HCT116 (cell line): ENCODE data around the gene SNRPA1. TPM values are rescaled to one million over a fixed set of nuclear protein-coding genes. Genes with fewer than 3 reads are reported as not detected.

Source experiments
- ATAC-seq: fragments of 200-7000 bp; cut with Tn5 transposase; 2 replicates; pipeline ENCODE4 v1.9.1; 2020; ENCODE audit warnings: mild to moderate bottlenecking, moderate library complexity
- BruUV-seq: library from RNA; stranded (reverse); fragments of 400-500 nt; replicated peaks from 2 replicates; lab custom pipeline; 2021; lab: Mats Ljungman, UMichigan
- CTCF ChIA-PET: fragments of 300-600 bp; sonication (Branson Sonifier 250); formaldehyde crosslinking; loops from one replicate; lab custom pipeline; 2021; ENCODE audit warnings: antibody characterized with exemption; lab: Charles Lee
- POLR2A ChIA-PET: fragments of 300-600, 350-600 bp; sonication (Branson Sonifier 250); formaldehyde crosslinking; loops from one replicate; lab custom pipeline; 2021; ENCODE audit warnings: antibody characterized with exemption; lab: Charles Lee
- RAD21 ChIA-PET, 2 experiments: fragments of 300-600 bp; sonication (Branson Sonifier 250); formaldehyde crosslinking; loops; one replicate each; lab custom pipeline; 2023; ENCODE audit warnings: low total read pairs in 2 of 2; ENCODE audit not compliant: uncharacterized antibody in 2 of 2, unreplicated experiment in 2 of 2, low non-redundant PET in 1 of 2; lab: Charles Lee
- DNase-seq: peaks from one replicate; pipeline ENCODE4 v3.0.0-alpha.2; 2010; ENCODE audit warnings: low read depth, low spot score
- H2AFZ ChIP-seq: fragments of 200-600 bp; shearing (Covaris generic), sonication (generic); 2 replicates; pipeline ENCODE4 v1.6.1; 2017; ENCODE audit warnings: low read depth, mixed run types, mixed read lengths, antibody characterized with exemption, low read length; ENCODE audit not compliant: poor library complexity, severe bottlenecking
- H3K27ac ChIP-seq: 2 replicates; pipeline ENCODE4 v1.5.1; 2012; ENCODE audit warnings: low read depth, low read length
- H3K27me3 ChIP-seq: fragments of 200-600 bp; sonication (generic); 2 replicates; pipeline ENCODE4 v1.6.1; 2016; ENCODE audit warnings: mixed run types, low read length, mixed read lengths; ENCODE audit not compliant: insufficient read depth
- H3K36me3 ChIP-seq, 2 experiments: fragments of 200-500 bp in 1 of 2; fragments of 200-600 bp in 1 of 2; sonication (Bioruptor generic) in 1 of 2; sonication (generic) in 1 of 2; 2 replicates each; pipeline versions ENCODE4 v1.5.1 to v1.6.1; 2014 to 2016; ENCODE audit warnings: low read length in 2 of 2, inconsistent platforms in 1 of 2, mixed read lengths in 1 of 2, mixed run types in 1 of 2; ENCODE audit not compliant: insufficient read depth in 2 of 2, control insufficient read depth in 1 of 2
- H3K4me1 ChIP-seq, 2 experiments: fragments of 200-600 bp in 1 of 2; sonication (generic) in 1 of 2; 2 replicates each; pipeline versions ENCODE4 v1.5.1 to v1.6.1; 2012 to 2017; ENCODE audit warnings: low read length in 2 of 2, inconsistent platforms in 1 of 2, mild to moderate bottlenecking in 1 of 2, mixed read lengths in 1 of 2, mixed run types in 1 of 2, moderate library complexity in 1 of 2; ENCODE audit not compliant: insufficient read depth in 2 of 2, control insufficient read depth in 1 of 2
- H3K4me2 ChIP-seq: fragments of 200-600 bp; sonication (generic); 2 replicates; pipeline ENCODE4 v1.6.1; 2017; ENCODE audit warnings: mixed run types, low read length, mixed read lengths
- H3K4me3 ChIP-seq, 2 experiments: fragments of 200-600 bp in 1 of 2; sonication (generic) in 1 of 2; replicated peaks in 1 of 2; 2 replicates each; pipeline ENCODE4 v1.5.1; 2011 to 2016; ENCODE audit warnings: low read length in 2 of 2, control low read depth in 1 of 2, low read depth in 1 of 2, mild to moderate bottlenecking in 1 of 2, mixed read lengths in 1 of 2, mixed run types in 1 of 2
- H3K79me2 ChIP-seq: fragments of 200-600 bp; sonication (generic); 2 replicates; pipeline ENCODE4 v1.6.1; 2017; ENCODE audit warnings: mild to moderate bottlenecking, mixed run types, low read length, moderate library complexity, mixed read lengths; ENCODE audit not compliant: insufficient read depth
- H3K9ac ChIP-seq: fragments of 200-600 bp; sonication (generic); 2 replicates; pipeline ENCODE4 v1.6.1; 2016; ENCODE audit warnings: low read length, mixed read lengths
- H3K9me2 ChIP-seq: fragments of 200-600 bp; sonication (generic), shearing (Covaris generic); 2 replicates; pipeline ENCODE4 v1.6.1; 2017; ENCODE audit warnings: mixed run types, mild to moderate bottlenecking, moderate library complexity; ENCODE audit not compliant: insufficient read depth
- H3K9me3 ChIP-seq, 2 experiments: fragments of 200-500 bp in 1 of 2; fragments of 200-600 bp in 1 of 2; sonication (Bioruptor generic) in 1 of 2; sonication (generic) in 1 of 2; 2 replicates each; pipeline ENCODE4 v1.6.1; 2014 to 2017; ENCODE audit warnings: low read length in 2 of 2, mixed read lengths in 2 of 2, inconsistent platforms in 1 of 2, low read depth in 1 of 2, mild to moderate bottlenecking in 1 of 2, mixed run types in 1 of 2, moderate library complexity in 1 of 2; ENCODE audit not compliant: control insufficient read depth in 1 of 2, insufficient read depth in 1 of 2
- H4K20me1 ChIP-seq: fragments of 200-600 bp; sonication (generic), shearing (Covaris generic); 2 replicates; pipeline ENCODE4 v1.6.1; 2017; ENCODE audit warnings: mixed run types, mild to moderate bottlenecking, moderate library complexity; ENCODE audit not compliant: insufficient read depth
- ATF3 ChIP-seq: IDR thresholded peaks from 2 replicates; pipeline ENCODE4 v1.6.1; 2012
- CBX3 ChIP-seq: IDR thresholded peaks from 2 replicates; pipeline ENCODE4 v1.6.1; 2012; ENCODE audit warnings: low read depth
- CEBPB ChIP-seq: IDR thresholded peaks from 2 replicates; pipeline ENCODE4 v1.6.1; 2012; ENCODE audit warnings: low read depth
- CTCF ChIP-seq, 3 experiments: fragments of 200-600 bp in 1 of 3; sonication (generic) in 1 of 3; IDR thresholded peaks in 2 of 3; conservative IDR thresholded peaks in 1 of 3; 2 replicates each; pipeline ENCODE4 v1.5.1; 2012 to 2017; ENCODE audit warnings: low read depth in 2 of 3, low read length in 2 of 3, antibody characterized with exemption in 1 of 3, borderline replicate concordance in 1 of 3, control low read depth in 1 of 3, mild to moderate bottlenecking in 1 of 3, mixed read lengths in 1 of 3, mixed run types in 1 of 3, moderate library complexity in 1 of 3; ENCODE audit not compliant: insufficient read depth in 1 of 3
- EGR1 ChIP-seq: IDR thresholded peaks from 2 replicates; pipeline ENCODE4 v1.6.1; 2012; ENCODE audit warnings: low read depth
- ELF1 ChIP-seq: IDR thresholded peaks from 2 replicates; pipeline ENCODE4 v1.6.1; 2012; ENCODE audit warnings: low read depth, borderline replicate concordance
- EZH2 ChIP-seq: fragments of 200-600 bp; sonication (generic); IDR thresholded peaks from 2 replicates; pipeline ENCODE4 v1.6.1; 2017; ENCODE audit warnings: antibody characterized with exemption, mixed run types
- EZH2phosphoT487 ChIP-seq: fragments of 200-600 bp; IDR thresholded peaks from 2 replicates; pipeline ENCODE4 v1.6.1; 2018; ENCODE audit warnings: antibody characterized with exemption, borderline replicate concordance
- JUND ChIP-seq: IDR thresholded peaks from 2 replicates; pipeline ENCODE4 v1.6.1; 2012
- MAX ChIP-seq: IDR thresholded peaks from 2 replicates; pipeline ENCODE4 v1.6.1; 2012
- POLR2A ChIP-seq: IDR thresholded peaks from 2 replicates; pipeline ENCODE4 v1.7.0; 2011; ENCODE audit warnings: borderline replicate concordance; ENCODE audit not compliant: insufficient read depth, insufficient read length; ENCODE audit errors: extremely low read depth
- POLR2AphosphoS5 ChIP-seq: IDR thresholded peaks from 2 replicates; pipeline ENCODE4 v1.6.1; 2011; ENCODE audit warnings: mild to moderate bottlenecking, low read depth, low read length, moderate library complexity
- RAD21 ChIP-seq: IDR thresholded peaks from 2 replicates; pipeline ENCODE4 v1.6.1; 2012; ENCODE audit warnings: low read depth, mild to moderate bottlenecking
- REST ChIP-seq: IDR thresholded peaks from 2 replicates; pipeline ENCODE4 v1.6.1; 2012; ENCODE audit warnings: low read depth
- SIN3A ChIP-seq: IDR thresholded peaks from 2 replicates; pipeline ENCODE4 v1.6.1; 2012; ENCODE audit warnings: low read depth
- SP1 ChIP-seq: IDR thresholded peaks from 2 replicates; pipeline ENCODE4 v1.6.1; 2012; ENCODE audit warnings: low read depth
- SRF ChIP-seq: IDR thresholded peaks from 2 replicates; pipeline ENCODE4 v1.6.1; 2012; ENCODE audit warnings: low read depth
- TCF7L2 ChIP-seq: IDR thresholded peaks from 2 replicates; pipeline ENCODE4 v1.7.0; 2011; ENCODE audit warnings: borderline replicate concordance, inconsistent platforms; ENCODE audit not compliant: insufficient read depth, insufficient read length; ENCODE audit errors: extremely low read depth
- ZBTB33 ChIP-seq: IDR thresholded peaks from 2 replicates; pipeline ENCODE4 v1.6.1; 2011; ENCODE audit warnings: mild to moderate bottlenecking, low read length, moderate library complexity; ENCODE audit not compliant: insufficient replicate concordance; ENCODE audit errors: extremely low read depth
- ZFX ChIP-seq: fragments of 450-650 bp; IDR thresholded peaks from 2 replicates; pipeline ENCODE4 v1.6.1; 2017
- intact Hi-C: fragments of 100-400 bp; cut with micrococcal nuclease; formaldehyde crosslinking; loops from 2 replicates; pipeline ENCODE4 v1.10.0; 2022
- total RNA-seq: library from RNA; stranded (reverse); gene quantifications from one replicate; pipeline ENCODE4 v1.2.1, GENCODE V29; 2021; ENCODE audit not compliant: unreplicated experiment

The SNRPA1 gene
- total RNA-seq, 1 experiment from 2014 or later, result 104 TPM

- H3K9ac ChIP-seq, result peak overlapping the region; percentile 77
- H3K9me3 ChIP-seq, result no peaks in the 10 kb centered on the region
- H3K9me2 ChIP-seq, result no peaks in the 10 kb centered on the region
- H3K4me2 ChIP-seq, result peak overlapping the region; percentile 82
- peaks cover 2 to 12% of the 10 kb centered on the region in 2 experiments; a peak in 3 of 4 replicates for H3K4me1 ChIP-seq
- H2AFZ ChIP-seq, result no peak overlapping the region
- intact Hi-C loops, result no loop called here
- no peak for TF ChIP-seq ZFX
- TF ChIP-seq SP1, result no peak
- TF ChIP-seq CEBPB, result no peak
- no peak for TF ChIP-seq CTCF (IDR thresholded peaks at IDR 0.05 in 2 of 3, conservative IDR thresholded peaks at IDR 0.05 in 1 of 3; ENCODE audit: borderline replicate concordance in 1 of 3, insufficient read depth in 1 of 3, low read depth in 2 of 3, low read length in 2 of 3)
- TF ChIP-seq MAX, result no peak
- TF ChIP-seq RAD21, result no peak
- no peak for TF ChIP-seq EZH2phosphoT487
- no peak for TF ChIP-seq REST
- TF ChIP-seq JUND, result no peak
- TF ChIP-seq POLR2A, result no peak
- no peak for TF ChIP-seq SIN3A
- no peak for TF ChIP-seq EZH2
- TF ChIP-seq CBX3, result no peak
- no peak for TF ChIP-seq EGR1
- TF ChIP-seq ZBTB33, result no peak
- TF ChIP-seq POLR2AphosphoS5, result no peak
- TF ChIP-seq TCF7L2, result no peak
- no peak for TF ChIP-seq ELF1
- no peak for TF ChIP-seq SRF
- TF ChIP-seq ATF3, result no peak
- BruUV-seq, result no TSS peak
- no peaks in the 10 kb centered on the region for H4K20me1 ChIP-seq
- H3K79me2 ChIP-seq, result peaks cover 38% of the 10 kb centered on the region
- ChIA-PET RAD21 (no interaction called here), CTCF (interaction anchor here (2.3 kb wide), 1 partner anchor 11 kb away, joined by 10 read pairs; no protein-coding TSS in a partner anchor), POLR2A (no interaction called here)
- peak overlapping the region; percentile 38 to 94 for H3K4me3 ChIP-seq
- H3K27me3 ChIP-seq, result no peaks in the 10 kb centered on the region
- H3K36me3 ChIP-seq, result peaks cover 42 to 51% of the 10 kb centered on the region in 2 experiments
- H3K27ac ChIP-seq, result no peak overlapping the region
- DNase-seq, result no peak
- no peak for ATAC-seq
Measured at GRCh38 chr15:101277943-101278564, 17.0 kb downstream of the SNRPA1 start.
